H54 (cell line): Measurements from ENCODE around the gene SLC9A9.
"Not testable (repeated sequence)": the region's sequence is repeated elsewhere in the genome, so short reads cannot be mapped to it uniquely, and the experiment has no call there.

ENCODE experiments used
- DNase-seq: peaks from one replicate; pipeline ENCODE4 v3.0.0; 2011; ENCODE audit warnings: low spot score, mixed read lengths; ENCODE audit not compliant: insufficient read length
- FAIRE-seq: peaks from 3 replicates; lab custom pipeline; 2011; peaks lifted over from hg19 to GRCh38; lab: Jason Lieb, UNC
- POLR2A ChIP-seq: IDR thresholded peaks from 2 replicates; pipeline ENCODE4 v1.6.1; 2011; ENCODE audit warnings: low read depth, mild to moderate bottlenecking, low read length

The SLC9A9 gene

GRCh38 chr3:143441516-143442171, 406.6 kb downstream of the SLC9A9 start:
- FAIRE-seq (no peak), DNase-seq (no peak)
- no peak for TF ChIP-seq POLR2A

- no peak for DNase-seq
- FAIRE-seq = no peak
- TF ChIP-seq POLR2A = no peak
Observed at GRCh38 chr3:143439817-143440216, 408.5 kb downstream of the SLC9A9 start.

- no peak for TF ChIP-seq POLR2A
- DNase-seq (no peak), FAIRE-seq (no peak)
Observed at GRCh38 chr3:143437405-143437804, 410.9 kb downstream of the SLC9A9 start.

GRCh38 chr3:143436231-143436930, 411.9 kb downstream of the SLC9A9 start:
- DNase-seq (no peak), FAIRE-seq (no peak)
- no peak for TF ChIP-seq POLR2A

GRCh38 chr3:143433787-143434378, 414.4 kb downstream of the SLC9A9 start:
- no peak for TF ChIP-seq POLR2A
- DNase-seq (no peak), FAIRE-seq (no peak)

- not testable (repeated sequence) for FAIRE-seq, DNase-seq
Observed at GRCh38 chr3:143431298-143431697, 417.0 kb downstream of the SLC9A9 start.

- FAIRE-seq (no peak), DNase-seq (no peak)
- TF ChIP-seq POLR2A = no peak
Observed at GRCh38 chr3:143430568-143430967, 417.7 kb downstream of the SLC9A9 start.

- no peak for TF ChIP-seq POLR2A
- DNase-seq = no peak
- no peak for FAIRE-seq
Observed at GRCh38 chr3:143429628-143430514, 418.4 kb downstream of the SLC9A9 start.

GRCh38 chr3:143428294-143428693, 420.0 kb downstream of the SLC9A9 start:
- FAIRE-seq (no peak), DNase-seq (no peak)

GRCh38 chr3:143427631-143428030, 420.6 kb downstream of the SLC9A9 start:
- DNase-seq (no peak), FAIRE-seq (no peak)
- TF ChIP-seq POLR2A = no peak

More at GRCh38 chr3:143428294-143428693, 420.0 kb downstream of the SLC9A9 start:
- no peak for TF ChIP-seq POLR2A

GRCh38 chr3:143424874-143425273, 423.4 kb downstream of the SLC9A9 start:
- no peak for DNase-seq
- TF ChIP-seq POLR2A = no peak
- no peak for FAIRE-seq

GRCh38 chr3:143421556-143421955, 426.7 kb downstream of the SLC9A9 start:
- DNase-seq (no peak), FAIRE-seq (peak; percentile 53)
- no peak for TF ChIP-seq POLR2A

- FAIRE-seq (peak; percentile 36), DNase-seq (no peak)
- TF ChIP-seq POLR2A = no peak
Observed at GRCh38 chr3:143419611-143420010, 428.7 kb downstream of the SLC9A9 start.

GRCh38 chr3:143418391-143418790, 429.9 kb downstream of the SLC9A9 start:
- DNase-seq (no peak), FAIRE-seq (no peak)
- no peak for TF ChIP-seq POLR2A
